ENCODE results near the gene AK4.

DNA sequence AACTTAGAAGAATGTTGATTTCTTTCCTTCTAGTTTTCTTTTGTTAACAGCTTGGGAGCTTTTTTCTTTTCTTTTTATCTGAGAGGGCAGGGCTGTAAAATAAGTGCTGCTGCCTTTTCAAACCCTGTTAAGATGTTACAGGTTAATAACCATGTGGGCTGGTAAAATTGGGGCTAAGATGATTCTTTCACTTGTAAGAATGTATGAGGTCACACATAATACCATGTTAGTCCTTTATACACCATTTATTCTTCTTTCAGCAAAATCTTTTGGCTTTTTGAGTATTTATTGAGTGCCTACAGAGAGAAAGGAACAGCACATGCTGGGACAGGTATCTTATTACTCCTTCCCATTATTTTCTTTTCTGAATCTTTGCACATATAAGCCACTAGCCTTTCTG is 6.1 kb upstream of the AK4 start:
- TF ChIP-seq POLR2A (IDR thresholded peaks at IDR 0.05; ENCODE audit: low read length) (no peak), GATA1 (IDR thresholded peaks at IDR 0.05; ENCODE audit: low read depth, low read length) (no peak)
